ENCODE results near the gene C1QTNF1. TPM values are rescaled to one million over a fixed set of nuclear protein-coding genes. Genes with fewer than 3 reads are reported as not detected.

C1QTNF1 gene
- total and polyA plus RNA-seq, 2 donors (not counting 1 experiment from before 2014, with no cell fraction given) = not detected

DNA sequence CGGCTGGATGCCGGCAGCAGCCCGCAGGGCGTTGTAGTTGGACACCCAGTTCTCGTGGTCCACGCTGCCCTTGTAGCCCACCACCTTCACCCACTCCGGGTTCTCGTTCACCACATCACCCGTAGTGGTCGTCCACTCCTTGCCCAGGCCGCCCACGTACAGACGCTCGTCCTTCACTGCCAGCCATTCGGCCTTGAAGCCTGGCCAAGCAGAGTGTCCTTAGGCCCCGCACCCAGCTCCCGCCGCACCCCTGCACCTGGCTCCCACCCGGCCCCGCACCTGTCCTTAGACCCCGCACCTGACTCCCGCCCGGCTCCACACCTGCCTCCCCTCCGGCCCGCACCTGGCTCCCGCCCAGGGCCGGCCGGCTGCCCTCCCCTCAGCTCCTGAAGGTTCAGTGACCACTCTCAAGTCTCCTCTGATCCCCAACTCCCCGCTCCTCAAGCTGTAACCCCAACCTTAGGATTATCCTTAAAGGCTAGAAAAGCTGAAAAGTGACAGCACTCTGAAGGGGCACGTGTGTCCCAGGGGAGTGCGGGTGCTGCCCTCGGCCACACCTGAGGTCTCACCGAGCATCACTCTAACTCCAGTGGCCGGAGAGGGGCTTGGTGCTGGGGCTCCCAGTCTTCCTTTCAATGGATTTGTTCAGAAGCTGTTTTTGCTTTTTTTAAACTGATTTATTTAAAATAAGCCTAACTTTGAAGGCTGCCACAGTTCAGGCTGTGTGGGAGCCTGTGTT lies 28.8 kb upstream of the C1QTNF1 start:
- H3K27ac Mint-ChIP-seq = no peak overlapping the region
- TF ChIP-seq, protein P1, sequence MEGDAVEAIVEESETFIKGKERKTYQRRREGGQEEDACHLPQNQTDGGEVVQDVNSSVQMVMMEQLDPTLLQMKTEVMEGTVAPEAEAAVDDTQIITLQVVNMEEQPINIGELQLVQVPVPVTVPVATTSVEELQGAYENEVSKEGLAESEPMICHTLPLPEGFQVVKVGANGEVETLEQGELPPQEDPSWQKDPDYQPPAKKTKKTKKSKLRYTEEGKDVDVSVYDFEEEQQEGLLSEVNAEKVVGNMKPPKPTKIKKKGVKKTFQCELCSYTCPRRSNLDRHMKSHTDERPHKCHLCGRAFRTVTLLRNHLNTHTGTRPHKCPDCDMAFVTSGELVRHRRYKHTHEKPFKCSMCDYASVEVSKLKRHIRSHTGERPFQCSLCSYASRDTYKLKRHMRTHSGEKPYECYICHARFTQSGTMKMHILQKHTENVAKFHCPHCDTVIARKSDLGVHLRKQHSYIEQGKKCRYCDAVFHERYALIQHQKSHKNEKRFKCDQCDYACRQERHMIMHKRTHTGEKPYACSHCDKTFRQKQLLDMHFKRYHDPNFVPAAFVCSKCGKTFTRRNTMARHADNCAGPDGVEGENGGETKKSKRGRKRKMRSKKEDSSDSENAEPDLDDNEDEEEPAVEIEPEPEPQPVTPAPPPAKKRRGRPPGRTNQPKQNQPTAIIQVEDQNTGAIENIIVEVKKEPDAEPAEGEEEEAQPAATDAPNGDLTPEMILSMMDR (IDR thresholded peaks at IDR 0.05) = no peak
- TF ChIP-seq EZH2 (IDR thresholded peaks at IDR 0.05; ENCODE audit: borderline replicate concordance, insufficient read depth, low read depth, low read length, poor library complexity, severe bottlenecking) = no peak
- POLR2A ChIA-PET = no interaction called here

More for the DNA sequence above, 28.8 kb upstream of the C1QTNF1 start:
- Histone ChIP-seq H3K79me2 (ENCODE audit: control insufficient read depth, insufficient read depth, low read length) (peaks cover 13% of the 10 kb centered on the region), H3K4me3 (ENCODE audit: control extremely low read depth in 1 of 5, extremely low read depth in 1 of 5, insufficient read depth in 1 of 5, low read depth in 2 of 5, low read length in 4 of 5) (no peak overlapping the region), H3K27ac (ENCODE audit: low read length in 2 of 2) (no peak overlapping the region), H3K9ac (ENCODE audit: low read length) (no peak overlapping the region), H3K4me1 (ENCODE audit: control insufficient read depth in 2 of 2, insufficient read depth in 2 of 2, low read length in 2 of 2) (no peaks in the 10 kb centered on the region), H2AFZ (ENCODE audit: insufficient read depth, low read depth, low read length, poor library complexity, severe bottlenecking) (no peak overlapping the region), H3K9me3 (ENCODE audit: control extremely low read depth in 1 of 3, control insufficient read depth in 2 of 3, insufficient read depth in 1 of 3, low read length in 2 of 3) (no peaks in the 10 kb centered on the region), H4K20me1 (ENCODE audit: control insufficient read depth, insufficient read depth, low read length, poor library complexity, severe bottlenecking) (peaks cover 64% of the 10 kb centered on the region), H3K4me2 (replicated peaks; ENCODE audit: low read depth, low read length, poor library complexity, severe bottlenecking) (no peak overlapping the region), H3K36me3 (replicated peaks in 1 of 2; ENCODE audit: control extremely low read depth in 1 of 2, control insufficient read depth in 1 of 2, extremely low read depth in 1 of 2, insufficient read depth in 2 of 2, low read length in 1 of 2) (peaks cover 0 to 69% of the 10 kb centered on the region in 2 experiments), H3K27me3 (replicated peaks in 1 of 4; ENCODE audit: control extremely low read depth in 1 of 4, control insufficient read depth in 3 of 4, insufficient read depth in 4 of 4, low read length in 3 of 4) (no peaks in the 10 kb centered on the region)
- intact Hi-C loops (cut with micrococcal nuclease) = loop anchor here (10.0 kb wide), 1 partner anchor 50 kb away; no protein-coding TSS in a partner anchor
- H3K9me3 Mint-ChIP-seq (ENCODE audit: insufficient read depth) = no peaks in the 10 kb centered on the region
- peaks cover 3% of the 10 kb centered on the region for H3K4me1 Mint-ChIP-seq
- no peak for DNase-seq
- CTCF ChIA-PET = interaction anchor here (0.6 to 1.3 kb wide), 3 partner anchors 18 to 30 kb away, joined by 3 to 4 read pairs (median 3); no protein-coding TSS in a partner anchor
- H3K27me3 Mint-ChIP-seq = no peaks in the 10 kb centered on the region
- no peak for ATAC-seq (ENCODE audit: low read depth)
- WGBS (ENCODE audit: insufficient coverage) = 97% methylated on average over 34 of the region's 34 CpGs
- no peak overlapping the region for H3K4me3 Mint-ChIP-seq

All from B cell (primary cell).